Anterior cingulate cortex (tissue), 58 donors: Measurements from ENCODE around the gene OSTN.
"Not testable (repeated sequence)": the region's sequence is repeated elsewhere in the genome, so short reads cannot be mapped to it uniquely, and the experiment has no call there.

ENCODE experiments used
- DNase-seq, 58 donors: peaks; one replicate each; lab custom pipeline; 2025; lab: John Stamatoyannopoulos, UW

Gene OSTN, protein sequence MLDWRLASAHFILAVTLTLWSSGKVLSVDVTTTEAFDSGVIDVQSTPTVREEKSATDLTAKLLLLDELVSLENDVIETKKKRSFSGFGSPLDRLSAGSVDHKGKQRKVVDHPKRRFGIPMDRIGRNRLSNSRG

DNA sequence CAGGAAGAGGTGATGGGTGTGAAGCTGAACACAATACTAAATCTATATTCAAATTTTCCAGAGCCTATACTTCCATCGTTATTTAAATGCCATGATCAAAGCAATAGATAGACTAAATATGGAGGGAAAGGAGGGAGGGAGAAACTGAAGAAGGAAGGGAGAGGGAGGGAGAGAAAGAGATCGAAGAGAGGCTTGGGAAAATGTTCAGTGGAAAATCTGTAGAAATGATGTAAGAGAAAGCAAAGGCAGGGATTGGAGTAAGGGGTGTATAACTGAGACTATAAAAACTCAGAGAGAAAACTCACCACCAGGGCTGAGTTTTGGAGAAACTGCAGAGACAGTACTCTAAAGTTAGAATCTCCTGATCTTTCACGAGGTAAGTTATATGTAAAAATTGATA, at the start of gene OSTN:
Gene OSTN, plus strand, starts transcription at position 310 of the 400 bp plus-strand sequence. CDS start 13,292 bp downstream, outside the sequence.
- no peak for DNase-seq

DNA sequence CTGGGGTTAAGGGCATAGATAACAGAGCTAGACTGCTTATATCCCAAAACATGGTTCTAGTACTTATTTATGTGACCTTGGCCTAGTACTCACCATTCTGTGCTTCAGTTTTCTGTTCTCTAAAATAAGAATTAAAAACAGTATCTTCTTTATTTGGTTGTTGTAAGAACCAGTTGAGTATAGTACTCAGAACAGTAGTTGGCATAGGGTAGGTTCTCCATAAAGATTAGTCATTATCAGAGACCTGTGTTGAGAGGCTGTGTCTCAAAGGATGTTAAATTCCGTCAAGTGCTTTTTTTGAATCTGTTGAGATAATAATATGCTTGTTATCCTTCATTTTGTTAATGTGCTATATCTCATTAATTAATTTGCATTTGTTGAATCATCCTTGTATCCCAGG, 47.4 kb upstream of the OSTN start:
- DNase-seq: no peak

DNA sequence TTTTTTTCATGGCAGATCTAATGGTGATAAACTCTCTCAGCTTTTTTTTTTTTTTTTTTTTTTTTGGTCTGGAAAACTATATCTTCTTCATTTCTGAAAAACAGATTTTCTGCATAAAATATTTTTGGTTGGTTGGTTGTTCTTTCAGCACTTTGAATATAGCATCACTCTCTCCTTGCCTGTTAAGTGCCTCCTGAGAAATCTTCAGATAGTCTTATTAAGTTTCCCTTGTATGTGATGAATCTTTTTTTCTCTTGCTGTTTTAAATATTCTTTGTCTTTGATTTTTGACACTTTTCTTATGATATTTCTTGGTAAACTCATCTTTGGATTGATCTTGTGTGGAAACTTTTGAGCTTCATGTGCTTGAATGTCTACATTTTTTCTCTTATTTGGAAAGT, 44.2 kb upstream of the OSTN start:
- no peak for DNase-seq

DNA sequence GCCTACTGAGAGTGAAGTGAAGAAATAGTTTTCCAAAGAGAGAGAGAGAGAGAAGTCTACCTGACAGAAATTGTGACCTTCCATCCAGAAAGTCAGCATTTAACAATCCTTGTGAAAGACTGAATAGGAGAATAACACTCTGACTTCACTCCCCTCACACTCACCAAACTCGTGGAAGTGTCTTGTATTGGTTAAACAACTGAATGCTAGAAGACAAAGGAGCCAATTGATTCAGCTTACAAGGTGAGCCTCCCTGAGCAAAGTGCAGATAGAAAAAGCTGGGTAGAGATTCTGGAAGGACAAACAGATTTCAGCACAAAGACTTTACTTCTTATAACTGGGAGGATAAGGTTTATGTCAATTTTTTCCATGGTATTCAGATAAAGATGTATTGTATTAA, 40.8 kb upstream of the OSTN start:
- DNase-seq: no peak

DNA sequence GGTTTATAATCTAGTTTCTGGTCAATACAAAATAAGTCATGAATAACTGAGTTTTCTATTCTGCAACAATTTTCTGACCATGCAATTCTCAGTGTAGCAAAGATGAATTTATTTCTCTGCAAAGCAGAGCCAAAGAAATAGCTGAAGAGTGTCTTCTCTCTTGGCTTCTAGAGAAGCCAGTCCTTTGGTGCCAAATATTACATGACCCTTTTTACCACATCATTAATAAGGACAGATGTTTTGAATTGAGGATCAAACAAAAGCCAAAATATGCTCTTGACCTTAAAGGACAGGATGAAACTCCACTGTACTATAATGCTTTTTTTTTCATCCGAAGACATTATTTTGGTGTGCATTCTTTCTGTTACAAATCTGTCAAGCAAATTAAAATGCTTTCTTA, 40.2 kb upstream of the OSTN start:
- DNase-seq: no peak

DNA sequence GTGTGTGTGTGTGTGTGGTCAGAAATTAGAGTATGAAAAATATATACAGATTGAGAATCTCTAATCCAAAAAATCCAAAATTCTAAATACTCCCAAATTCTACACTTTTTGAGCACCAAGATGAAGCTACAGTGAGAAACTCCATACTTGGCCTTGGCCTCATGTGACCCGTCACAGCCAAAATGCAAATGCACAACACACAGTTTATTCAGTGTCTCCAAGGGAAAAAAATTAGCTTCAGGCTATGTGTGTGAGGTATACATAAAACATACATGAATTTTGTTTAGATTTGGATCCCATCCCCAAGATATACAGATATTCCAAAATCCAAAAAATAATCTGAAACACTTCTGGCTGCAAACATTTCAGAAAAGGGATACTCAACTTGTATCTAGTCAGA, 33.2 kb upstream of the OSTN start:
- no peak for DNase-seq

DNA sequence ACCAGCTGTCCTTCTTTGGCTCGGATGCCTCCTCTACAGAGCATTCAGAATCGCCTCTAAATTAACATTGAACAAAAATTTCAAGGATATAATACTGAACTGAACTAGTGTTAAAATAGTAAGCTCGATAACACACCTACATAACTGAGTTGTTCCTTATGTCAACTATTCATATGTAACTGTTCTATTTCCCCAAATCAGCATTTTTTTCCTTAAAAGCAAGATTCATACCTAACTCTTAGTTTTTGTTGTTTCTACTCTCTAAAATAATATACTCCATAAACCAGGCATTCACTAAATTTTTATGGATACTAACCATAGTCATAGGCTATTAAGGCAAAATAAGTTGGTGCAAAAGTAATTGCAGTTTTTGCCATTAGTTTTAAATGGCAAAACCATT, 32.7 kb upstream of the OSTN start:
- no peak for DNase-seq

DNA sequence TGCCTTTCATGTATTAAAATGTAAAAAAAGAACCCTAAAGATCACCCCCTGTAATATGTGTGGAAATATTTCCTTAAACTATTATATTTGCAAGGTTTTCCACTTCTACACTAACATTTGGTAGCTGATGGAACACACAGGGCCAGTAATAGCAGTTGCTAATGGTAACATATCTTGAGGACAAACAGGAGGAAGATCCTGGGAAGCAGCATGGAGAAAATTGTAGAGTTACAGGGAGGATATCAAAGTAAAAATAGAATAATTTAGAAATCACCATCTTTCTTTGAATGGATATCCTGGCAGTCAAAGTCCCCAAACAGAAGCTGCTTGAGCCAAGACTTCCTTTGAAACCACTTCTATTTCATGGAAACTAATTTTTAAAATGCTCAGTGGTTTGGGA, 29.5 kb upstream of the OSTN start:
- no peak for DNase-seq

DNA sequence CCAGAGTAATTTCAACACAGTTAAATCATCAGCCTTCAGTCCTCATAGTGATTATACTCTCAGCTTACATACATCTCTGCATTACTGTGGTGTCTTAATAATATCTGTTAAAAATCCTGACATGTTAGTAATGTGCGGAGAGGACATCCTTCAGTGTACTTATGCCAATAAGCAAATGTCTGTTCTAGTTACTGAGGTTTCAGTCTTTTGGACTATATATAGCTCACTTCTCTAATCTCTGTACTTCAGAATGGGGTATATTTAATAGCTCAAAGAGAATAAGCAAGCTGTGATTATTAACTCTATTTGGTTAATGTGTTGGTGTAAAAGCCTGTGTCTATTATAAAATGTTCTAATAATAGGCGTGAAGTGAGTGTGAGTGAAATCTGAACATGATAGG, 28.9 kb upstream of the OSTN start:
- DNase-seq: no peak

DNA sequence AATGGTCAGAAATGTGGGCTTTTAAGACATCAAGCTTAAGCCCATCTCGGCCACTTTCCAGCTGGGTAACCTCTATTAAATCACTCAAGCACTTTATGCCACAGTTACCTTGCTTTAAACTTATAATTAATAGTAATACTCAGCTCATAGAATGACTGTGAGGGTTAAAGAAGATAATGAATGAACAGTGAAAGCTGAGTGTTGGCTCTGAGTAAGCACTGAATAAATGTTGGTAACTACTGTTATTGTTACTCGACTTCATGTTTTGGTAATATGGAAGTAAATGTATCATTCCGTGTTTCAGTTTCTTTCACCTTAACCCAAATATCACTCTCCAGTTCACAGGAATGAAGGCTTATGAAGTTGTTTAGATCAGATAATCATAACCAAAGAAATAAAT, 23.9 kb upstream of the OSTN start:
- DNase-seq: no peak

DNA sequence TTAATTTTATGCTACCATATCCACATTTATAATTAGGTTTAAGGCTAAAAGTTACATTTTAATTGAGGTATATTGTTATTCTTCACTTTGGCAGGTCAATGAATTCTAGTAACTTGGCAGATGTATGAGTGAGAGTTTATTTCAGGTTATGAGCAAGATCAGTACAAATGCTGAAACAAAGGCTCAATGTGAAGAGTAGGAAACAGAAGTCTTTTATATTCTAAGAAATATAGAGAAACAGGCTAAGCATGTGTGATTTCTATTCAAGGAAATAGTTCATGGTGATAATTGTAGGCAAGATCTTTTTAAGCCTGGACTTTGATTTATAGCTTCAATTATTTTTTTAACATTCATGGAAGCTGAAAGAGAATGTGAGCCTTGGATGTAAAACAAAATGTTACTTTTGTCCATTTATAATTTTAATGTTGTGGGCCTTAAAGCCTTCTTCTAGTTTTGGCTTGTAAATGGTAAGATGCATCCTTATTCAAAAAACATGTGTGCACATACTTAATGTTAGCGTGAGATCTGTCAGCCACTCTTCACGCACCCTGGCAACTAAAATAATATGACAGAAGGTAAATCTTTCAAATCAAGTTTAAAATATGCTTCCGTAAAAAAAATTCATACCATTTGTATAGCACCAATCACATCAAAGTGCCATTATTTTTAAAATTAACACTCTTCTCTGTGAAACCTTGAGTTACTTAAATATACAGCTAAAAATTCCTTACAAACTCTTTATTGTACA, 22.8 kb upstream of the OSTN start:
- no peak for DNase-seq

DNA sequence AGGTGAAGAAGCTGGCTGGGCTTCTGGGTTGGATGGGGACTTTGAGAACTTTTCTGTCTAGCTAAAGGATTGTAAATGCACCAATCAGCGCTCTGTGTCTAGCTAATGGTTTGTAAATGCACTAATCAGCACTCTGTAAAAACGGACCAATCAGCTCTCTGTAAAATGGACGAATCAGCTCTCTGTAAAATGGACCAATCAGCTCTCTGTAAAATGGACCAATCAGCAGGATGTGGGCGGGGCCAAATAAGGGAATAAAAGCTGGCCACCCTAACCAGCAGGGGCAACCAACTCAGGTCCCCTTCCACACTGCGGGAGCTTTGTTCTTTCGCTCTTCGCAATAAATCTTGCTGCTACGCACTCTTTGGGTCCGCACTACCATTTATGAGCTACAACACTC, 13.7 kb upstream of the OSTN start:
- not testable (repeated sequence) for DNase-seq

DNA sequence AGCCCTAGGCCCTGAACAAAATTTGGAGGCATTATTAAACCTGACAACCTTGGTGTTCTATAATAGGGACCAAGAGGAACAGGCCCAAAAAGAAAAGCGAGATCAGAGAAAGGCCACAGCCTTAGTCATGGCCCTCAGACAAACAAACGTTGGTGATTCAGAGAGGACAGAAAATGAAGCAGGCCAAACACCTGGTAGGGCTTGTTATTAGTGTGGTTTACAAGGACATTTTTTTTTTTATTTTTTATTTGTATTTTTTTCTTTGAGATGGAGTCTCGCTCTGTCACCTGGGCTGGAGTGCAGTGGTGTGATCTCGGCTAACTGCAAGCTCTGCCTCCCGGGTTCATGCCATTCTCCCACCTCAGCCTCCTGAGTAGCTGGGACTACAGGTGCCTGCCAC, 10.8 kb upstream of the OSTN start:
- DNase-seq: not testable (repeated sequence)

DNA sequence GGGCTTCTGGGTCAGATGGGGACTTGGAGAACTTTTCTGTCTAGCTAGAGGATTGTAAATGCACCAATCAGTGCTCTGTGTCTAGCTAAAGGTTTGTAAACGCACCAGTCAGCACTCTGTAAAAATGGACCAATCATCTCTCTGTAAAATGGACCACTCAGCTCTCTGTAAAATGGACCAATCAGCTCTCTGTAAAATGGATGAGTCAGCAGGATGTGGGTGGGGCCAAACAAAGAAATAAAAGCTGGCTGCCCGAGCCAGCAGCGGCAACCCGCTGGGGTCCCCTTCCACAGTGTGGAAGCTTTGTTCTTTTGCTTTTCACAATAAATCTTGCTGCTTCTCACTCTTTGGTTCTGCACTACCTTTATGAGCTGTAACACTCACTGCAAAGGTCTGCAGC, 6.8 kb upstream of the OSTN start:
- not testable (repeated sequence) for DNase-seq

DNA sequence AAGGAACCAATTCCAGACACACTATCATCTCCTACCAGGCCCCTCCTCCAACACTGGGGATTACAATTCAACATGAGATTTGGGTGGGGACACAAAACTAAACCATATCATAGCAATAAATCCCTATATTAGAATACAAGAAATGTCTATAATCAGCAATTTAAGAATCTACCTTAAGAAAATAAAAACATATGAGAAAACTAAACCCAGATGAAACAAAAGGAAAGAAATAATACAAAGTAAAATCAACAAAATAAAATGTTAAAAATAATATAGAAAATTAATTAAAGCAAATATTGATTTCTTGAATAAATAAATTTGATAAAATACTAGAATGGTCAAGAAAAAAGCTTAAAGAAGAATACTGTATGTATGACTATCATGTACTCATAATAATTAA, 6.1 kb upstream of the OSTN start:
- no peak for DNase-seq

DNA sequence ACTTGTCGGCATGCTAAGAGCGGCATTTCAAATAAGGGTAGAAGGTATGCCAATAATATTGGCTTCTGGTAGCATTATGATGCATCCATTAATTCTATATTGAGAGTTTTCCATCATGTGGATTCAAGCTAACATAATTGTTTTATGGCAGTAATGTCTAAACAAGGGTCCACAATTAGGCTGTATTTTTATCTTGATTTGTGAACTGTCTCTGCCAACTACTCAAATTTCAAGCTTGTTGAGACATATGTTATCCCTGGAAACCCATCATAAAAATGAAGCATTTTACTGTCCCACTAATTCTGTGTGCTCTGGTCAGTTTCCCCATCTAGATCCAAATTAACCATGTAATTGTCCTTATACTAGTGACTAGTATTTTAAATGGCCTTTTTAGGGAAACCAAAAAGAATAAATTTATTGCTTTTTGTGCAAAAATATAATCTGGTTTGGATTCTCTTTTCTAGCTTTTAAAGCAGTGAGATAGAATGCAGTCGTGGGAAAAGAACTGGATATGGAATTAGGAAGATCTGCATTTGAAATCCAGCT, 1.2 kb upstream of the OSTN start:
- DNase-seq: no peak

DNA sequence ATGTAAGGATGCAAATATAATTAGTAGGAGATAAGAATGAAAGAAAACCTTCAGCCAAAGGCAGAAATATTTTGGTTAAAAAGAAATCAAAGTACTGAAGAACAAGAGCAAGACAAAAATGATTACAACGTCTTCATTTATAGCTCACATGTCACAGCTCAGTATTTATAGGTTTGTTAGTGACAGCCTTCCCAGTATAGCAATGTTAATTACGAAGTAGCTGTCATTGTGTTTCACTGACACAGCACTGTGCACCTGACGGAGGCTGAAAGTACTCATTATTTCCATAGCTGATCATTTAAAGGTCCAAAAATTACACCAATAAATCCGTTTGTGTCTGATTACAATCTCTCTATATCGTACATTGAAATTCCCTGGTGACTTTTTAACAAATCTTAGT, 561 bp upstream of the OSTN start:
- DNase-seq: no peak

DNA sequence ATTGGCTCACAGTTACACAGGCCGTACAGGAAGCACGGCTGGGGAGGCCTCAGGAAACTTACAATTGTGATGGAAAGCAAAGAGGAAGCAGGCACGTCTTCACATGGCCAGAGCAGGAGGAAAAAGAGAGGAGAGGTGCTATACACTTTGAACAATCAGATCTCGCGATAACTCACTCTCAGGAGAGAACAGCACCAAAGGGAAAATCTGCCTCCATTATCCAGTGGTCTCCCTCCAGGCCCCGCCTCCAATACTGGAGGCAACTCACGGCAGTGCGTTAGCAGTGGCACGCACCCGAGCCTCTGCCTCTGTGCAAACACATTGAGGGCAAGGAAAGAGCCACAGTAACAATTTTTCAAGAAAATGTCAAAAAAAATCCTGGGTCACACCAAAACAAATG, 11.0 kb downstream of the OSTN start:
- DNase-seq: no peak

DNA sequence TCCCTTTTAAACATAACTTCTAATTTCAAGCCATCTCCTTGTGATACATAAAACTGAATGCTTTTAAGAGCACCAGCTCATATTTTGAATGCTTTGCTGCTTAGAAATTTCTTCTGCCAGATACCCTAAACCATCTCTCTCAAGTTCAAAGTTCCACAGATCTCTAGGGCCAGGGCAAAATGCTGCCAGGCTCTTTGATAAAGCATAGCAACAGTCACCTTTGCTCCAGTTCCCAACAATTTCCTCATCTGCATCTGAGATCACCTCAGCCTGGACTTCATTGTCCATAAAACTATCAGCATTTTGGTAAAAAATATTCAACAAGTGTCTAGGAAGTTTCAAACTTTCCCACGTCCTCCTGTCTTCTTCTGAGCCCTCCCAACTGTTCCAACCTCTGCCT, 17.5 kb downstream of the OSTN start:
- DNase-seq: no peak

DNA sequence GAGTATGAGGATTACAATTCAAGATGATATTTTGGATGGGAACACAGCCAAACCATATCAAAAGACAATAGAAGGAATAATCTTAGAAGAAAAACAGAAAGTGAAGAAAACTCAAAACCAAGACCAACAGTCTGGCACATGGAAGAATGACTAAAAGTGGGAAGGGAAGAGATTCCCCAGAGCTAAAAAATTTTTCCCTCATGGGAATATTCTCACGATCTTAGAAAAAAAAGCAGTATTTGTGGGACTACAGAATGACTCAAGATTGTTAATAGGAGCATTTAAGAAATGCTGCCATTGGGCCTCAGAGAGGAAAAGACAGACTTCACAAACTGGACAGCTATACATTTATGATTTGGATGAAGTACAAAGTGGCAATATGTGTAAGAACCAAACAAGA, 18.3 kb downstream of the OSTN start:
- no peak for DNase-seq

DNA sequence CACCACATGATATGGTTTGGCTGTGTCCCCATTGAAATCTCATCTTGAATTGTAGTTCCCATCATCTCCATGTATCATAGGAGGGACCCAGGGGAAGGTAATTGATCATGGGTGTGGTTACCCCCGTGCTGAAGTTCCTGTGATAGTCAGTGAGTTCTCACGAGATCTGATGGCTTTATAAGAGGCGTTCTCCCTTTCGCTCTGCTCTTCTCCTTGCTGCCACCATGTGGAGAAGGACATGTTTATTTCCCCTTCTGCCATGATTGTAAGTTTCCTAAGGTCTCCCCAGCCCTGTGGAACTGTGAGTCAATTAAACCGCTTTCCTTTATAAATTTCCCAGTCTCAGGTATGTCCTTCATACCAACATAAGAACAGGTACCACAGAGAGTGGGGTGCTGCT, 21.9 kb downstream of the OSTN start:
- DNase-seq: no peak

DNA sequence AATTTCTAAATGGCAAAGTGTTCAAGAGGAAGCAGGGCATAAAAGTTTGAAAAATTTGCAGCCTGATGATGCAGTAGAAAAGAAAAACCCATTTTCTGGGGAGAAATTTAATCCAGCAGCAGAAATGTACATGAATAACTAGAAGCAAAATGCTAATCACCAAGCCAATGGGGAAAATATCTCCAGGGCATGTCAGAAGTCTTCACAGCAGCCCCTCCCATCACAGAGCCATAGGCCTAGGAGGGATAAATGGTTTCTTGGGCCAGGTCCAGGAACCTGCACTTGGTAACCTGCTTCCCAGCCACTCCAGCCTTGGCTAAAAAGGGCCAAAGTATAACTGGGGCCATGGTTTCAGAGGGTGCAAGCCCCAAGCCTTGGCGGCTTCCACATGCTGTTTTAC, 22.6 kb downstream of the OSTN start:
- DNase-seq: no peak
